ENCODE results near the gene ERBIN. TPM values are rescaled to one million over a fixed set of nuclear protein-coding genes. Genes with fewer than 3 reads are reported as not detected.
A peak's percentile ranks its signal among the peaks of the same experiment; 100 is the strongest.

The ERBIN gene
- total and polyA plus RNA-seq, 2 of the 8 experiments (the other 6 are each of a cell fraction or from before 2014, with no cell fraction given), result 7.7 to 33.2 TPM

DNA sequence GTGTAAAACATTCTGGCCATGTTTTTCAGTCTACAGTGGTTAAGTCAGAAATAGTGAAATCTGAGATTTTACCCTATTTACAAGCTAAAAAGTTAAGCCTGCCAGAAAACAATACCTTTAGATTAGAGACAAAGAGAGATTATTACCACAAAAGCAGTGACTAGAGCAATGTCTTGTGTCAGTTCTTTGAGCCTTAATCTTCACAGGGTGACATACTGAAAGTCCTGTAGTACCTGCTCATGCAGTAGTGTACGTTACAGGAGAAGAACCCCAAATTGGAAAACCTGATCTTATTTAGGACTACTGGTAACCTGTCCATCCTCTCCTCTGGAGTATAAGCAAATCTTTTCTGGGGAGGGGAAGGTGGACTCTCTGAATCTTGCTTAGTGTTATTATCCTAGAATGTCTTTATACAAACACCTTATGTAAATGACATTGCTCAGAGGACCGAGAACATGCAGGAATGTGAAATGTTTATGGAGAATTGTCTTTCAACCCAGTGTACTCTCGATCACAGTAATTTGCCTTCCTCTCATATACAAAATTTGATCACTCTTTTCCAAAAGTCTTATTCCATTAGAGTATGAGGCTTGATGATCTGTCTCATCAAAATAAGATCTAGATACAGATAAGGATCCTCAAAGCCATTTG is 55.7 kb downstream of the ERBIN start (continued):
- TF ChIP-seq, protein P1, sequence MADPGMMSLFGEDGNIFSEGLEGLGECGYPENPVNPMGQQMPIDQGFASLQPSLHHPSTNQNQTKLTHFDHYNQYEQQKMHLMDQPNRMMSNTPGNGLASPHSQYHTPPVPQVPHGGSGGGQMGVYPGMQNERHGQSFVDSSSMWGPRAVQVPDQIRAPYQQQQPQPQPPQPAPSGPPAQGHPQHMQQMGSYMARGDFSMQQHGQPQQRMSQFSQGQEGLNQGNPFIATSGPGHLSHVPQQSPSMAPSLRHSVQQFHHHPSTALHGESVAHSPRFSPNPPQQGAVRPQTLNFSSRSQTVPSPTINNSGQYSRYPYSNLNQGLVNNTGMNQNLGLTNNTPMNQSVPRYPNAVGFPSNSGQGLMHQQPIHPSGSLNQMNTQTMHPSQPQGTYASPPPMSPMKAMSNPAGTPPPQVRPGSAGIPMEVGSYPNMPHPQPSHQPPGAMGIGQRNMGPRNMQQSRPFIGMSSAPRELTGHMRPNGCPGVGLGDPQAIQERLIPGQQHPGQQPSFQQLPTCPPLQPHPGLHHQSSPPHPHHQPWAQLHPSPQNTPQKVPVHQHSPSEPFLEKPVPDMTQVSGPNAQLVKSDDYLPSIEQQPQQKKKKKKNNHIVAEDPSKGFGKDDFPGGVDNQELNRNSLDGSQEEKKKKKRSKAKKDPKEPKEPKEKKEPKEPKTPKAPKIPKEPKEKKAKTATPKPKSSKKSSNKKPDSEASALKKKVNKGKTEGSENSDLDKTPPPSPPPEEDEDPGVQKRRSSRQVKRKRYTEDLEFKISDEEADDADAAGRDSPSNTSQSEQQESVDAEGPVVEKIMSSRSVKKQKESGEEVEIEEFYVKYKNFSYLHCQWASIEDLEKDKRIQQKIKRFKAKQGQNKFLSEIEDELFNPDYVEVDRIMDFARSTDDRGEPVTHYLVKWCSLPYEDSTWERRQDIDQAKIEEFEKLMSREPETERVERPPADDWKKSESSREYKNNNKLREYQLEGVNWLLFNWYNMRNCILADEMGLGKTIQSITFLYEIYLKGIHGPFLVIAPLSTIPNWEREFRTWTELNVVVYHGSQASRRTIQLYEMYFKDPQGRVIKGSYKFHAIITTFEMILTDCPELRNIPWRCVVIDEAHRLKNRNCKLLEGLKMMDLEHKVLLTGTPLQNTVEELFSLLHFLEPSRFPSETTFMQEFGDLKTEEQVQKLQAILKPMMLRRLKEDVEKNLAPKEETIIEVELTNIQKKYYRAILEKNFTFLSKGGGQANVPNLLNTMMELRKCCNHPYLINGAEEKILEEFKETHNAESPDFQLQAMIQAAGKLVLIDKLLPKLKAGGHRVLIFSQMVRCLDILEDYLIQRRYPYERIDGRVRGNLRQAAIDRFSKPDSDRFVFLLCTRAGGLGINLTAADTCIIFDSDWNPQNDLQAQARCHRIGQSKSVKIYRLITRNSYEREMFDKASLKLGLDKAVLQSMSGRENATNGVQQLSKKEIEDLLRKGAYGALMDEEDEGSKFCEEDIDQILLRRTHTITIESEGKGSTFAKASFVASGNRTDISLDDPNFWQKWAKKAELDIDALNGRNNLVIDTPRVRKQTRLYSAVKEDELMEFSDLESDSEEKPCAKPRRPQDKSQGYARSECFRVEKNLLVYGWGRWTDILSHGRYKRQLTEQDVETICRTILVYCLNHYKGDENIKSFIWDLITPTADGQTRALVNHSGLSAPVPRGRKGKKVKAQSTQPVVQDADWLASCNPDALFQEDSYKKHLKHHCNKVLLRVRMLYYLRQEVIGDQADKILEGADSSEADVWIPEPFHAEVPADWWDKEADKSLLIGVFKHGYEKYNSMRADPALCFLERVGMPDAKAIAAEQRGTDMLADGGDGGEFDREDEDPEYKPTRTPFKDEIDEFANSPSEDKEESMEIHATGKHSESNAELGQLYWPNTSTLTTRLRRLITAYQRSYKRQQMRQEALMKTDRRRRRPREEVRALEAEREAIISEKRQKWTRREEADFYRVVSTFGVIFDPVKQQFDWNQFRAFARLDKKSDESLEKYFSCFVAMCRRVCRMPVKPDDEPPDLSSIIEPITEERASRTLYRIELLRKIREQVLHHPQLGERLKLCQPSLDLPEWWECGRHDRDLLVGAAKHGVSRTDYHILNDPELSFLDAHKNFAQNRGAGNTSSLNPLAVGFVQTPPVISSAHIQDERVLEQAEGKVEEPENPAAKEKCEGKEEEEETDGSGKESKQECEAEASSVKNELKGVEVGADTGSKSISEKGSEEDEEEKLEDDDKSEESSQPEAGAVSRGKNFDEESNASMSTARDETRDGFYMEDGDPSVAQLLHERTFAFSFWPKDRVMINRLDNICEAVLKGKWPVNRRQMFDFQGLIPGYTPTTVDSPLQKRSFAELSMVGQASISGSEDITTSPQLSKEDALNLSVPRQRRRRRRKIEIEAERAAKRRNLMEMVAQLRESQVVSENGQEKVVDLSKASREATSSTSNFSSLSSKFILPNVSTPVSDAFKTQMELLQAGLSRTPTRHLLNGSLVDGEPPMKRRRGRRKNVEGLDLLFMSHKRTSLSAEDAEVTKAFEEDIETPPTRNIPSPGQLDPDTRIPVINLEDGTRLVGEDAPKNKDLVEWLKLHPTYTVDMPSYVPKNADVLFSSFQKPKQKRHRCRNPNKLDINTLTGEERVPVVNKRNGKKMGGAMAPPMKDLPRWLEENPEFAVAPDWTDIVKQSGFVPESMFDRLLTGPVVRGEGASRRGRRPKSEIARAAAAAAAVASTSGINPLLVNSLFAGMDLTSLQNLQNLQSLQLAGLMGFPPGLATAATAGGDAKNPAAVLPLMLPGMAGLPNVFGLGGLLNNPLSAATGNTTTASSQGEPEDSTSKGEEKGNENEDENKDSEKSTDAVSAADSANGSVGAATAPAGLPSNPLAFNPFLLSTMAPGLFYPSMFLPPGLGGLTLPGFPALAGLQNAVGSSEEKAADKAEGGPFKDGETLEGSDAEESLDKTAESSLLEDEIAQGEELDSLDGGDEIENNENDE (IDR thresholded peaks at IDR 0.05; ENCODE audit: insufficient replicate concordance, low read length), result peak; percentile 57
- TF ChIP-seq CHD2 (IDR thresholded peaks at IDR 0.05; ENCODE audit: low read length), result no peak
- TF ChIP-seq KDM5A (IDR thresholded peaks at IDR 0.05; ENCODE audit: low read length), result no peak
- TF ChIP-seq, protein P2, sequence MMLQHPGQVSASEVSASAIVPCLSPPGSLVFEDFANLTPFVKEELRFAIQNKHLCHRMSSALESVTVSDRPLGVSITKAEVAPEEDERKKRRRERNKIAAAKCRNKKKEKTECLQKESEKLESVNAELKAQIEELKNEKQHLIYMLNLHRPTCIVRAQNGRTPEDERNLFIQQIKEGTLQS (IDR thresholded peaks at IDR 0.05; ENCODE audit: insufficient read depth, low read depth, low read length), result no peak
- TF ChIP-seq RAD21 (IDR thresholded peaks at IDR 0.05 in 1 of 2, conservative IDR thresholded peaks at IDR 0.05 in 1 of 2; ENCODE audit: low read depth in 2 of 2, low read length in 2 of 2), result no peak
- no peak for TF ChIP-seq GABPA (IDR thresholded peaks at IDR 0.05; ENCODE audit: borderline replicate concordance, insufficient read depth, low read length)
- no peak for TF ChIP-seq ASH2L (IDR thresholded peaks at IDR 0.05; ENCODE audit: low read length)
- TF ChIP-seq SIX5 (IDR thresholded peaks at IDR 0.05; ENCODE audit: low read depth, low read length), result no peak
- TF ChIP-seq TCF12 (IDR thresholded peaks at IDR 0.05; ENCODE audit: low read depth, low read length), result no peak
- TF ChIP-seq TEAD4 (IDR thresholded peaks at IDR 0.05; ENCODE audit: low read depth, low read length), result peak; percentile 40; the same call in 1 of the 2 replicates
